ENCODE data around the gene STAC3. TPM values are rescaled to one million over a fixed set of nuclear protein-coding genes. Genes with fewer than 3 reads are reported as not detected.

The STAC3 gene
- total RNA-seq, 1 experiment from 2014 or later = 3.3 TPM

DNA sequence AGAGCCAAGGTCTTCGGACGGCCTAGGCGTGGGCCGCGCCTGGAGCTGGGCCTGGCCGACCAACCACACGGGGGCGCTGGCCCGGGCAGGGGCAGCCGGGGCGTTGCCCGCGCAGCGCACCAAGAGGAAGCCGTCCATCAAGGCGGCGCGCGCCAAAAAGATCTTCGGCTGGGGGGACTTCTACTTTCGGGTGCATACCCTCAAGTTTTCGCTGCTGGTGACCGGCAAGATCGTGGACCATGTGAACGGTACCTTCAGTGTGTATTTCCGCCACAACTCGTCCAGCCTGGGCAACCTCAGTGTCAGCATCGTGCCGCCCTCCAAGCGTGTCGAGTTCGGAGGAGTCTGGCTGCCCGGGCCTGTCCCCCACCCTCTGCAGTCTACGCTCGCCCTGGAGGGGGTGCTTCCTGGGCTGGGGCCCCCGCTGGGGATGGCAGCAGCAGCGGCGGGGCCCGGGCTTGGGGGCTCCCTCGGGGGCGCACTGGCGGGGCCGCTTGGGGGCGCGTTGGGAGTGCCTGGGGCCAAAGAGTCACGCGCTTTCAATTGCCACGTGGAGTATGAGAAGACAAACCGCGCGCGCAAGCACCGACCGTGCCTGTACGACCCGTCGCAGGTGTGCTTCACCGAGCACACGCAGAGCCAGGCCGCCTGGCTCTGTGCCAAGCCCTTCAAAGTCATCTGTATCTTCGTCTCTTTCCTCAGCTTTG, 25.9 kb downstream of the STAC3 start (continued):
- 0 out of 2 replicates have a peak, but pooled peaks have one; percentile 30 for TF ChIP-seq ZBTB21 (CRISPR knock-in tag; IDR thresholded peaks at IDR 0.05; ENCODE audit: borderline replicate concordance)
- TF ChIP-seq, protein P1, sequence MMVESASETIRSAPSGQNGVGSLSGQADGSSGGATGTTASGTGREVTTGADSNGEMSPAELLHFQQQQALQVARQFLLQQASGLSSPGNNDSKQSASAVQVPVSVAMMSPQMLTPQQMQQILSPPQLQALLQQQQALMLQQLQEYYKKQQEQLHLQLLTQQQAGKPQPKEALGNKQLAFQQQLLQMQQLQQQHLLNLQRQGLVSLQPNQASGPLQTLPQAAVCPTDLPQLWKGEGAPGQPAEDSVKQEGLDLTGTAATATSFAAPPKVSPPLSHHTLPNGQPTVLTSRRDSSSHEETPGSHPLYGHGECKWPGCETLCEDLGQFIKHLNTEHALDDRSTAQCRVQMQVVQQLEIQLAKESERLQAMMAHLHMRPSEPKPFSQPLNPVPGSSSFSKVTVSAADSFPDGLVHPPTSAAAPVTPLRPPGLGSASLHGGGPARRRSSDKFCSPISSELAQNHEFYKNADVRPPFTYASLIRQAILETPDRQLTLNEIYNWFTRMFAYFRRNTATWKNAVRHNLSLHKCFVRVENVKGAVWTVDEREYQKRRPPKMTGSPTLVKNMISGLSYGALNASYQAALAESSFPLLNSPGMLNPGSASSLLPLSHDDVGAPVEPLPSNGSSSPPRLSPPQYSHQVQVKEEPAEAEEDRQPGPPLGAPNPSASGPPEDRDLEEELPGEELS (CRISPR knock-in tag; IDR thresholded peaks at IDR 0.05) = 0 out of 2 replicates have a peak, but pooled peaks have one; percentile 30
- no peak for TF ChIP-seq TP53 (CRISPR knock-in tag; IDR thresholded peaks at IDR 0.05)
- TF ChIP-seq KAT7 (CRISPR knock-in tag; IDR thresholded peaks at IDR 0.05; ENCODE audit: borderline replicate concordance) = 0 out of 2 replicates have a peak, but pooled peaks have one; percentile 15
- peak; percentile 80 for TF ChIP-seq FOXK1 (CRISPR knock-in tag; IDR thresholded peaks at IDR 0.05)
- peak; percentile 63; the same call in 1 of the 2 replicates for TF ChIP-seq MAX (CRISPR knock-in tag; IDR thresholded peaks at IDR 0.05)
- TF ChIP-seq ZNF219 (CRISPR knock-in tag; IDR thresholded peaks at IDR 0.05; ENCODE audit: borderline replicate concordance) = no peak
- no peak for TF ChIP-seq FOXJ3 (CRISPR knock-in tag; IDR thresholded peaks at IDR 0.05; ENCODE audit: borderline replicate concordance)

DNA sequence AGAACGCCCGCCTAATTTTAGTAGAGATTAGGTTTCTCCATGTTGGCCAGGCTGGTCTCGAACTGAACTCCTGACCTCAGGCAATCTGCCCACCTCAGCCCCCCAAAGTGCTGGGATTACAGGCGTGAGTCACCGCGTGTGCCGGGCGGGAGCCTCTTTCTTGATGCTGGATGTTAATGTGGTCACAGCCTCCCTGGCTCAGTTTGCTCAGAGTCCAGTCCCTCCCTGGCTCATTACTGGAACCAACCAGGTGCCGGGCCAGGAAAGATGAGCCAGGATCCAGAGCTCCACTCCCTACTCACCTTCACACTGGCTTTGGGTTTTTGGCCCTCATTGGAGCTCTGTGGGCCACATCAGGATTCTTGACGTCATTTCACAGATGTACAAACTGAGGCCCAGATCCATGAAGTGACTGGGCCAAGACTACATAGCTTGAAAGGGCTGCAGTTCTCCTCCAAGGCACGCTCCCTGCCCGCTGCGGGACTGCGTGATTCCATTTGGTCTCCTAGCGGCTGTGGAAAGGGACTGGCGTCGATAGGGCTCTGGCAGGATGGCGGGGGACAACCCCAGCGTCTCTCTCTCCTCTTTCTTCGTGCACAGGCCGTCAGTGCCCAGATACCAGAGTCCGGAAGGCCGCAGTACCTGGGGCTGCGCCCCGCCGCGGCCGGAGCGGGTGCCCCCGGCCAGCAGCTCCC, 26.6 kb downstream of the STAC3 start:
- Mint-ChIP-seq H3K36me3 (no peaks in the 10 kb centered on the region), H3K4me1 (peaks cover 64% of the 10 kb centered on the region), H3K4me3 (0 out of 2 replicates have a peak overlapping the region, but pooled peaks have one; percentile 12), H3K27ac (no peak overlapping the region), H3K9me3 (no peaks in the 10 kb centered on the region), H3K27me3 (ENCODE audit: low read depth) (peaks cover 92% of the 10 kb centered on the region)
- DNase-seq (ENCODE audit: low spot score) (no peak), ATAC-seq (no peak)
- TF ChIP-seq ZNF317 (CRISPR knock-in tag; IDR thresholded peaks at IDR 0.05; ENCODE audit: borderline replicate concordance, low read depth) (0 out of 2 replicates have a peak, but pooled peaks have one; percentile 12), FOXP1 (CRISPR knock-in tag; IDR thresholded peaks at IDR 0.05; ENCODE audit: borderline replicate concordance) (peak; percentile 87), NR2C2 (CRISPR knock-in tag; IDR thresholded peaks at IDR 0.05) (no peak), NFE2L1 (CRISPR knock-in tag; IDR thresholded peaks at IDR 0.05) (0 out of 2 replicates have a peak, but pooled peaks have one; percentile 47)
- POLR2A ChIA-PET = interaction anchor here (1.5 to 7.6 kb wide), 2 partner anchors 11 to 15 kb away, joined by 8 to 97 read pairs; a partner anchor contains a TSS
- CTCF ChIA-PET = interaction anchor here (0.6 to 10.4 kb wide), 28 partner anchors 9 to 520 kb away, joined by 3 to 660 read pairs (median 5); partner anchors contain the start of genes GLI1, INHBE, LRP1 and NEMP1

DNA sequence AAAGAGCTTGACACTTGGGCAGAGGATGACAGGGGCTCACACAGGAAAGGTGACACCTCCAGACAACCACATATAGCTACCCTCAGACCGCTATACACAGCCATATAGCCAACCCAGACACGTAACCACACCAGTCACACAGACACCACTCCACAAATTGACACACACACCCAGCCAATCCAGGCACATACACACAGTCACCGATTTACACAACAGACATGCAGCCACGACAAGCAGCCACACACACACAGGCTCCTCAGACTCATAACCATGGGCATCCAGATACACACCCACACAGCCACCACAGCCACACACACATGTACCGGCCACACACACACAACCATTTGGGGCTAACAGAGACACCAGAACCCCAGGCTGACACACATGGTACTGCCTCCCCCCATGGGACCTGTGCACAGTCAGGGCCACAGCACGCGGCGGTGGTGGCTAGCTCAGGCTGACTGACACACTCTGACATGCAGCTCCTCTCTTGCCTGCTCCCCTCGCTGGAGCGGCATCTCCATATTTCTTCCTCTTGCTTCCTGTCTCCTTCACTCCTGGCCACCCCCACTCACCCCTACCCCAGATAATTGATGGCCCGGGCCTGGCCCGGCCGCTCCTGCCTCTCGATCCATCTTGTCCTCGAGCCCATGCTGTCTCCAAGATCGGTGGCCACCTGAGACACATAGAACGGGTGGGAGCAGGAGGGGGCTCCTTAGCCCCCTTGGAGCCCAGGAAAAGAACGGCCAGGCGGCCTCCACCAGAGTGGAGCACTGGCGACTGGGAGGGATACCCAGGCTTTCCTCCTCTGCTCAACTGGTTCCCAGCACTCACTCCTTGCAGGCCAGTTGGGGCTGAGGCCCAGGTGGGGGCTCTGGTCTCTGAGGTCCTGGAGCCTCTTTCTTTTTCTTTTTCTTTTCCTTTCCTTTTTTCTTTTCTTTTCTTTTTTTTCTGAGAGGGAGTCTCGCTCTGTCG, 27.5 kb downstream of the STAC3 start:
- TF ChIP-seq ZNF232 (CRISPR knock-in tag; IDR thresholded peaks at IDR 0.05) (no peak), GTF2I (CRISPR knock-in tag; conservative IDR thresholded peaks at IDR 0.05) (no peak), SMAD3 (CRISPR knock-in tag; IDR thresholded peaks at IDR 0.05; ENCODE audit: borderline replicate concordance) (no peak), TP53 (CRISPR knock-in tag; IDR thresholded peaks at IDR 0.05) (no peak), CREB1 (CRISPR knock-in tag; IDR thresholded peaks at IDR 0.05) (no peak), CDX4 (CRISPR knock-in tag; IDR thresholded peaks at IDR 0.05; ENCODE audit: borderline replicate concordance) (no peak)
- TF ChIP-seq, protein P2, sequence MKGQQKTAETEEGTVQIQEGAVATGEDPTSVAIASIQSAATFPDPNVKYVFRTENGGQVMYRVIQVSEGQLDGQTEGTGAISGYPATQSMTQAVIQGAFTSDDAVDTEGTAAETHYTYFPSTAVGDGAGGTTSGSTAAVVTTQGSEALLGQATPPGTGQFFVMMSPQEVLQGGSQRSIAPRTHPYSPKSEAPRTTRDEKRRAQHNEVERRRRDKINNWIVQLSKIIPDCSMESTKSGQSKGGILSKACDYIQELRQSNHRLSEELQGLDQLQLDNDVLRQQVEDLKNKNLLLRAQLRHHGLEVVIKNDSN (CRISPR knock-in tag; IDR thresholded peaks at IDR 0.05) = no peak
- Mint-ChIP-seq H3K4me3 (no peak overlapping the region), H3K27me3 (ENCODE audit: low read depth) (peaks cover 93% of the 10 kb centered on the region), H3K36me3 (no peaks in the 10 kb centered on the region), H3K27ac (no peak overlapping the region), H3K9me3 (no peaks in the 10 kb centered on the region), H3K4me1 (peaks cover 59% of the 10 kb centered on the region)
- ATAC-seq (no peak), DNase-seq (ENCODE audit: low spot score) (no peak)
- CTCF ChIA-PET = interaction anchor here (0.6 to 10.4 kb wide), 11 partner anchors 9 to 237 kb away, joined by 3 to 660 read pairs (median 9); partner anchors contain the start of genes GLI1, INHBE, NEMP1 and NXPH4
- POLR2A ChIA-PET = interaction anchor here (1.5 to 7.6 kb wide), 2 partner anchors 10 to 16 kb away, joined by 8 to 97 read pairs; a partner anchor contains a TSS
